ENCODE measurements around the gene LAMC2. TPM values are rescaled to one million over a fixed set of nuclear protein-coding genes. Genes with fewer than 3 reads are reported as not detected.

Gene LAMC2
- total and polyA plus RNA-seq, 11 donors: 0.50 to 15.4 (median 1.5) TPM

- Histone ChIP-seq H3K9me3 (no peaks in the 10 kb centered on the region), H3K36me3 (no peaks in the 10 kb centered on the region), H3K27me3 (no peaks in the 10 kb centered on the region), H3K27ac (no peak overlapping the region), H3K4me3 (no peak overlapping the region), H3K4me1 (no peaks in the 10 kb centered on the region)
- 96 to 98% (median 96%) methylated on average over 3 of the region's 3 CpGs for WGBS, 4 donors
- intact Hi-C loops (cut with DNase I): no loop called here
- ATAC-seq (no peak), DNase-seq (no peak)
- no peak for TF ChIP-seq POLR2A (IDR thresholded peaks at IDR 0.05)
- TF ChIP-seq CTCF (IDR thresholded peaks at IDR 0.05): no peak
Observed at GRCh38 chr1:183163316-183163715, 22.7 kb upstream of the LAMC2 start.

GRCh38 chr1:183164340-183164739 is 21.7 kb upstream of the LAMC2 start:
- no peaks in the 10 kb centered on the region for H3K9me3 ChIP-seq
- WGBS, 4 donors: 83 to 95% (median 91%) methylated on average over 1 of the region's 1 CpG
- intact Hi-C loops (cut with DNase I): no loop called here
- ATAC-seq: no peak
- H3K4me3 ChIP-seq: no peak overlapping the region
- no peaks in the 10 kb centered on the region for H3K36me3 ChIP-seq
- H3K4me1 ChIP-seq: no peaks in the 10 kb centered on the region
- H3K27me3 ChIP-seq: no peaks in the 10 kb centered on the region
- TF ChIP-seq CTCF (IDR thresholded peaks at IDR 0.05) (no peak), POLR2A (IDR thresholded peaks at IDR 0.05) (no peak)
- no peak for DNase-seq
- H3K27ac ChIP-seq: no peak overlapping the region

GRCh38 chr1:183164963-183165362 is 21.1 kb upstream of the LAMC2 start:
- Histone ChIP-seq H3K27ac (no peak overlapping the region), H3K4me3 (no peak overlapping the region), H3K27me3 (no peaks in the 10 kb centered on the region), H3K36me3 (no peaks in the 10 kb centered on the region), H3K9me3 (no peaks in the 10 kb centered on the region), H3K4me1 (no peaks in the 10 kb centered on the region)
- DNase-seq: no peak
- WGBS, 4 donors: 96 to 99% (median 98%) methylated on average over 4 of the region's 4 CpGs
- no peak for ATAC-seq
- TF ChIP-seq POLR2A (IDR thresholded peaks at IDR 0.05) (no peak), CTCF (IDR thresholded peaks at IDR 0.05) (no peak)
- intact Hi-C loops (cut with DNase I): no loop called here

- Histone ChIP-seq H3K27ac (no peak overlapping the region), H3K4me1 (no peaks in the 10 kb centered on the region), H3K9me3 (no peaks in the 10 kb centered on the region), H3K36me3 (no peaks in the 10 kb centered on the region), H3K27me3 (no peaks in the 10 kb centered on the region), H3K4me3 (no peak overlapping the region)
- TF ChIP-seq CTCF (IDR thresholded peaks at IDR 0.05) (no peak), POLR2A (IDR thresholded peaks at IDR 0.05) (no peak)
- DNase-seq: no peak
- intact Hi-C loops (cut with DNase I): no loop called here
- WGBS, 4 donors: 94 to 98% (median 96%) methylated on average over 2 of the region's 2 CpGs
- no peak for ATAC-seq
Observed at GRCh38 chr1:183165456-183165855, 20.6 kb upstream of the LAMC2 start.
